Occipital lobe (tissue), 1 donor: ENCODE results near the gene ANGEL1. TPM values are rescaled to one million over a fixed set of nuclear protein-coding genes. Genes with fewer than 3 reads are reported as not detected.

ENCODE experiments used
- total RNA-seq: library from RNA; depleted of rRNA; stranded (reverse); fragments of >200 nt; gene quantifications from one replicate; pipeline ENCODE4 v1.2.3, GENCODE V29; 2014

The ANGEL1 gene
- total RNA-seq, 1 donor from 2014 or later: 10.3 TPM

Other genes with a start within 250 kb of the ANGEL1 start
- gene VASH1, start 51.4 kb downstream of the ANGEL1 start, total RNA-seq: 90.8 TPM
- gene LRRC74A, start 13.5 kb upstream of the ANGEL1 start, total RNA-seq: not detected
- gene IRF2BPL, start 215.8 kb upstream of the ANGEL1 start, total RNA-seq: 72.7 TPM